C4-2B (cell line): Measurements from ENCODE around the gene RPL28.

Source experiments
- H3K27ac ChIP-seq: fragments of 450-650 bp; 2 replicates; pipeline ENCODE4 v1.5.1; 2017
- ZFX ChIP-seq: fragments of 450-650 bp; IDR thresholded peaks from 2 replicates; pipeline ENCODE4 v1.6.1; 2017
- TF ChIP-seq, protein P1 (sequence below): fragments of 450-650 bp; conservative IDR thresholded peaks from 2 replicates; pipeline ENCODE4 v1.5.1; 2017; ENCODE audit warnings: mild to moderate bottlenecking

The RPL28 gene

DNA sequence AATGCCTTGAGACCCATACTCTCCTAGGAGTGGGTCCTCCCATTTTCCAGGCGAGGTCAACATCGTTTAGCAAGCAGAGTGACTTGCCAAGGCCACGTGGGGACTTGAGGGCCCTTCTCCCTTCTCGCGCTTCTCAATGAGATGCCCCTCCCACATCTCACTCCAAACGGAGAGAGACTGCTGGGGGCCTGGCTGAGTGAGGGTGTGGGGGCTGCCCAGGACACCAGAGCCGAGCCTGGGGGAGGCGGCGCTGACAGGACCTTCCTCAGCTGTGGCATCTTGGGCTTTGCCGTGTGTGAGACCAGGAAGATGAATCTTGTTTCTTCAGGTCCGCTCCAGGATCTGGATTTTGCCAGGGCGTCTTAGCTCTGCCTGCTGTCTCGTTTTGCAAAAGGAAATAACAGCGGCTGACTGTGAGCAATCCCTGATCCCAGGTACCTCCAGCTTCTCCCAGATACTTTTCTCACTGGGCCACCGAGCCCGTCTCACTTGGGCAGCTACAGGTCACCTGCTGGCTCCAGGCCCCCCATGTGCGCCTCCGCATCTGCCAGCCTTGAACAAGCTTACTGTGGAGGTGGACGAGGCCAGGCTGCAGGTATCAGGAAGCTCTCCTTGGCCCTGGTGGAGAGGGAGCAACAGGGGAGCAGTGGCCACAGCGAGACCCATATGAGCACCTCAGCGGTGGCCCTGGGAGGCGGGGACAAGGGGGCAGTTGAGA is 37.3 kb upstream of the RPL28 start:
- no peak overlapping the region for H3K27ac ChIP-seq
- TF ChIP-seq, protein P1, sequence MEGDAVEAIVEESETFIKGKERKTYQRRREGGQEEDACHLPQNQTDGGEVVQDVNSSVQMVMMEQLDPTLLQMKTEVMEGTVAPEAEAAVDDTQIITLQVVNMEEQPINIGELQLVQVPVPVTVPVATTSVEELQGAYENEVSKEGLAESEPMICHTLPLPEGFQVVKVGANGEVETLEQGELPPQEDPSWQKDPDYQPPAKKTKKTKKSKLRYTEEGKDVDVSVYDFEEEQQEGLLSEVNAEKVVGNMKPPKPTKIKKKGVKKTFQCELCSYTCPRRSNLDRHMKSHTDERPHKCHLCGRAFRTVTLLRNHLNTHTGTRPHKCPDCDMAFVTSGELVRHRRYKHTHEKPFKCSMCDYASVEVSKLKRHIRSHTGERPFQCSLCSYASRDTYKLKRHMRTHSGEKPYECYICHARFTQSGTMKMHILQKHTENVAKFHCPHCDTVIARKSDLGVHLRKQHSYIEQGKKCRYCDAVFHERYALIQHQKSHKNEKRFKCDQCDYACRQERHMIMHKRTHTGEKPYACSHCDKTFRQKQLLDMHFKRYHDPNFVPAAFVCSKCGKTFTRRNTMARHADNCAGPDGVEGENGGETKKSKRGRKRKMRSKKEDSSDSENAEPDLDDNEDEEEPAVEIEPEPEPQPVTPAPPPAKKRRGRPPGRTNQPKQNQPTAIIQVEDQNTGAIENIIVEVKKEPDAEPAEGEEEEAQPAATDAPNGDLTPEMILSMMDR, result no peak
- TF ChIP-seq ZFX, result no peak

DNA sequence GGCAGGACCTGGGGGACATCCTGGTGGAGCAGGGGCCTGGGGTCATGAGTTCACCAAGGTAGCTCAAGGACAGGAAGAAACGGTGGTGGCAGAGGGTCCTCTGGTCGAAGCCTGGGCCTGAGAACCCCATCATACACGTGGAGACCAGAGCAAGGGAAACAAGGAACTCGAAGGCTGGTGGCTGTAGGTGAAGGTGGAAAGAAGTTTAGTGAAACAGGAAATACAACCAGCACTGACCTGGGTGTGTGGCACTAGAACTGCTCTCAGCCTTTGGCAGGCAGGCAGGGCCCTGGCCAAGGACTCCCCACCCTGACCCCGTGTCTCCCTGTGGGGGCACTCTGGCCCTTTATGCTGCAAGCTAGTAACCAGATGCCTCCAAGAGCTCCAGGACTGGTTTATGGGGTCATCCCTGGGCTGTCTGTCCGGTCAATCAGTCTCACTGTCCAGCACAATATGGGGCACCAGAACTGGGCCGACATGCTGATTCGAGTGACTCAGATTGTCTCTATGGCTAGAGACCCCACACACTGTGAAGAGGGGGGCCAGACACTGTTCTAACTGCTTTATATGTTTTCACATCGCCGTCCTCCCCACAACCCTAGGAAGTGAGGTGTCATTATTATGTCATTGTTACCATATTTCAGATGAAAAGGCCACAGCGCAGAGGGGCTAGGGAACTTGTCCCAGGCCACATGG is 35.0 kb upstream of the RPL28 start:
- TF ChIP-seq, protein P1, result no peak
- H3K27ac ChIP-seq, result no peak overlapping the region

- TF ChIP-seq ZFX, result no peak
- TF ChIP-seq, protein P1, result no peak
- H3K27ac ChIP-seq, result no peak overlapping the region
Measured at GRCh38 chr19:55352040-55352439, 33.7 kb upstream of the RPL28 start.

DNA sequence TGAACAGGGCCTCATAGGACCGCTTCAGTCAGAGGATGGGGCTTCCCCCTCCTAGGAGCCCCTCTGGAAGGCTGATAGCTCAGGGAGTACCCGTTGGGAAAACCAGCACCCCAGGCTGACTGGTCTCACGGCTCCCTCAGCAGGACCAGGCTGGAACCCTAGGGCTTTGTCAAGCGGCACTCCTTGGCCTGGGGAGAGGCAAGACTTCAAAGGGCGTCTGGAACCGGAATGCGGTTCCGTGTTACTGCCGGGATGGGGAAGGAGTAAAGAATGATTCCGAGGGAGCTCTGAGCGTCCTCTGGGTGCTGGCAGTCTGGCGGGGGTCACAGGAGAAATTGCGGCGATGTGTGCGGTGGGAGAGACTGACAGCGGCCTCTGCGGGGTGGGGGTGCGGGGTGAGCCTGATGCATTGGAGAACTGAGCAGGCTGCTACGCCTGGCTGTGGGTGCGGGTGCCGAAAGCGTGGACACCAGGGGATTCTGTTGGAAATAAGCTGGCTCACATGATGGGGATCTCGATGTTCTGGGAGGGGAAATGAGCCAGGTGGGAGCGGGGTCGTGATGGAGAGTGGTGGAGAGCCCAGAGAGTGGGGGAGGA is 33.1 kb upstream of the RPL28 start:
- no peak for TF ChIP-seq ZFX
- TF ChIP-seq, protein P1, result no peak
- no peak overlapping the region for H3K27ac ChIP-seq

GRCh38 chr19:55353356-55353802 is 32.4 kb upstream of the RPL28 start:
- no peak for TF ChIP-seq ZFX
- TF ChIP-seq, protein P1, result no peak
- no peak overlapping the region for H3K27ac ChIP-seq

GRCh38 chr19:55353803-55354697 is 31.7 kb upstream of the RPL28 start:
- no peak overlapping the region for H3K27ac ChIP-seq
- TF ChIP-seq ZFX, result no peak
- TF ChIP-seq, protein P1, result no peak
